ENCODE measurements around the gene CROCC. TPM values are rescaled to one million over a fixed set of nuclear protein-coding genes. Genes with fewer than 3 reads are reported as not detected.

Gene CROCC
- total RNA-seq, 3 donors from 2014 or later = 15.5 to 43.9 (median 24.7) TPM

DNA sequence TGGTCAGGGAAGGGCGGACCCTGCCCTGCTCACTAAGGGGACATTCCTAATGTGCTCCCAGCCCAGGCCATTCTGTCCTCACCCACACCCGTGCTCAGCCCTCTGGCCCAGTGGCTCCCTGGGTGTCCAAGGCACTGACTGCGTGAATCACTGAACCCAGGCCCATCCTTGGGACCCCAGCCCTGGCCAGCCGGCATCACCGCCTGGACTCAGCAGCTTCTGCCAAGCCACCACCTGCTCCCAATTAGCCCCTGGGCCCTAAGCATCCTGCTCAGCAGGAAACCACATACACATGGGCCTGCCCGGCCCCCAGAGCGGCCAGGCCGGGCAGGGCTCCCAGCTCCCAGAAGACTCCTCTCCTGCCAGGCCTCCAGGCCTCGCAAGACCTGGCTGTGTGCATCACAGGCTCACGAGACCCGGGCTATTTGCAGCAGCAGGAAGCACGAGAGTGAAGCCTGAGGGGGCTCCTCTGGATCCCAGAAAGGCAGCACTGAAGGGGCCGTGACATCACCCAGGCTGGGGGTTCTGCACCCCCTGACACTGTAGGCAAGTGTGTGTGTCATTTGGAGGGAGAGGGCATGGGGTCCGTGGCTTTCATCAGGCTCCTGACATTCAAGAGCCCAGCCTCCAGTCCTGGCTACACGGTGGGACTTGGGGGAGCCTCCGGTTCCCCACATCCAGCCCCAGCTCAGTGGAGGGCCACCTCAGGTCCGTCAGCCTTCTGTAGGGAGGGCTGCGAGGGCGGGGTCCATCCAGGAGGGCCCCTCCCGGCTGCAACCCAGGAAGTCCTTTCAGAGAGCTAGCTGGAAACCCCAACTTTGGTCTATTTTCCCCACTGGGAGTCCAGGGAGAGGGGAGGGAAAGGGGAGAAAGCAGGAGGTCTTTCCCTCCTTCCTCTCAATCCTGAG is 57.1 kb downstream of the CROCC start:
- Histone ChIP-seq H3K27me3 (no peaks in the 10 kb centered on the region), H3K27ac (peak overlapping the region; percentile 86 to 94), H3K36me3 (no peaks in the 10 kb centered on the region), H3K4me3 (peak overlapping the region; percentile 55 to 79 (median 58)), H3K4me1 (peaks cover 5 to 11% of the 10 kb centered on the region in 2 donors), H3K9me3 (no peaks in the 10 kb centered on the region)
- DNase-seq (ENCODE audit: low spot score in 2 of 2) = peak in 1 of 2 donors; percentile 77
- intact Hi-C loops (cut with DNase I; ENCODE audit: low total_unique reads) = no loop called here
- TF ChIP-seq, protein P1, sequence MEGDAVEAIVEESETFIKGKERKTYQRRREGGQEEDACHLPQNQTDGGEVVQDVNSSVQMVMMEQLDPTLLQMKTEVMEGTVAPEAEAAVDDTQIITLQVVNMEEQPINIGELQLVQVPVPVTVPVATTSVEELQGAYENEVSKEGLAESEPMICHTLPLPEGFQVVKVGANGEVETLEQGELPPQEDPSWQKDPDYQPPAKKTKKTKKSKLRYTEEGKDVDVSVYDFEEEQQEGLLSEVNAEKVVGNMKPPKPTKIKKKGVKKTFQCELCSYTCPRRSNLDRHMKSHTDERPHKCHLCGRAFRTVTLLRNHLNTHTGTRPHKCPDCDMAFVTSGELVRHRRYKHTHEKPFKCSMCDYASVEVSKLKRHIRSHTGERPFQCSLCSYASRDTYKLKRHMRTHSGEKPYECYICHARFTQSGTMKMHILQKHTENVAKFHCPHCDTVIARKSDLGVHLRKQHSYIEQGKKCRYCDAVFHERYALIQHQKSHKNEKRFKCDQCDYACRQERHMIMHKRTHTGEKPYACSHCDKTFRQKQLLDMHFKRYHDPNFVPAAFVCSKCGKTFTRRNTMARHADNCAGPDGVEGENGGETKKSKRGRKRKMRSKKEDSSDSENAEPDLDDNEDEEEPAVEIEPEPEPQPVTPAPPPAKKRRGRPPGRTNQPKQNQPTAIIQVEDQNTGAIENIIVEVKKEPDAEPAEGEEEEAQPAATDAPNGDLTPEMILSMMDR (IDR thresholded peaks at IDR 0.05) = no peak
- no peak for TF ChIP-seq POLR2A (IDR thresholded peaks at IDR 0.05)
- TF ChIP-seq POLR2AphosphoS5 (IDR thresholded peaks at IDR 0.05) = peak; percentile 37 to 71 (median 68)

GRCh38 chr1:16979475-16980327 is 58.0 kb downstream of the CROCC start:
- DNase-seq (ENCODE audit: low spot score in 2 of 2) = no peak
- peak overlapping the region; percentile 55 to 79 (median 58) for H3K4me3 ChIP-seq
- no peaks in the 10 kb centered on the region for H3K9me3 ChIP-seq
- no peak for TF ChIP-seq POLR2A (IDR thresholded peaks at IDR 0.05)
- TF ChIP-seq, protein P1 (IDR thresholded peaks at IDR 0.05) = no peak
- TF ChIP-seq POLR2AphosphoS5 (IDR thresholded peaks at IDR 0.05) = no peak
- peak overlapping the region; percentile 86 to 94 for H3K27ac ChIP-seq
- no peaks in the 10 kb centered on the region for H3K27me3 ChIP-seq
- peaks cover 5 to 11% of the 10 kb centered on the region in 2 donors for H3K4me1 ChIP-seq
- intact Hi-C loops (cut with DNase I; ENCODE audit: low total_unique reads) = loop anchor here (5.0 kb wide), 1 partner anchor 707 kb away; no protein-coding TSS in a partner anchor
- no peaks in the 10 kb centered on the region for H3K36me3 ChIP-seq

- no peak for TF ChIP-seq POLR2AphosphoS5 (IDR thresholded peaks at IDR 0.05)
- TF ChIP-seq, protein P1 (IDR thresholded peaks at IDR 0.05) = no peak
- no peak for TF ChIP-seq POLR2A (IDR thresholded peaks at IDR 0.05)
- H3K9me3 ChIP-seq = no peaks in the 10 kb centered on the region
- H3K27ac ChIP-seq = peak within 1 kb of the TSS; percentile 86 to 94
- H3K36me3 ChIP-seq = no peaks in the 10 kb centered on the region
- H3K27me3 ChIP-seq = no peaks in the 10 kb centered on the region
- no peak for DNase-seq (ENCODE audit: low spot score in 2 of 2)
- H3K4me3 ChIP-seq = peak within 1 kb of the TSS; percentile 55 to 79 (median 58)
- intact Hi-C loops (cut with DNase I; ENCODE audit: low total_unique reads) = loop anchor here (5.0 kb wide), 1 partner anchor 708 kb away; no protein-coding TSS in a partner anchor
- peaks cover 5 to 11% of the 10 kb centered on the region in 2 donors for H3K4me1 ChIP-seq
Observed at GRCh38 chr1:16980473-16981268, 58.9 kb downstream of the CROCC start, which contains the start of gene MFAP2. MFAP2 (minus strand) TSS chr1:16980620; CDS start chr1:16978273, 2,347 bp downstream.

DNA sequence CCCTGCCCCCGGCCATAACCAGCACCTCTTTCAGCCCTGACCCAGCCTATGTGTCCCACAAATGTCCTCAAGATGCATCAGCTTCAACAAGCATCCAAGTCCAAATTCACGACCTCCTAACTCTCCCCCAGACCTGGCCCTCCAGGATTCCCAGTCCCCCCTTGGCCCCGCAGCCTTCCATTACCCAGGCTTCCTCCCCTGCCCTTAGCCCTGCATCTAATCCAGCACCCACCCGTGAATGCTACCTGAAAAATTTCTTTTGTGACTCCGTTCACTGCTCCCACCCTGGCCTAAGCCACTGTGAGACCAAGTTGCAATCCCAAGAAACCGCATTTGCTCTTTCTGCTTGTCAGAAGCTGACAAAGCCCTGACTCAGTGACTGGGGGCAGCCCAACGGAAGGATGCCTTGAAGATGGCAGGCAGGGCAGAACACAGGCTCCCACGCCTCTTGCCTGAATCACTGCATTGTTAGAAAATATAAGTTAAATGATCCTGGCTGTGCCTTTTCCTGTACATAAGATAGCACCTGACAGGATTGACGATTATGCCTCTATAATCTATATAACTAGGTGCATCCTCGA is 59.6 kb downstream of the CROCC start:
- H3K4me3 ChIP-seq = no peak overlapping the region
- H3K4me1 ChIP-seq = peaks cover 5 to 11% of the 10 kb centered on the region in 2 donors
- no peaks in the 10 kb centered on the region for H3K36me3 ChIP-seq
- intact Hi-C loops (cut with DNase I; ENCODE audit: low total_unique reads) = loop anchor here (5.0 kb wide), 1 partner anchor 709 kb away; no protein-coding TSS in a partner anchor
- no peaks in the 10 kb centered on the region for H3K27me3 ChIP-seq
- H3K9me3 ChIP-seq = no peaks in the 10 kb centered on the region
- peak overlapping the region in 1 of 2 donors; percentile 12 for H3K27ac ChIP-seq
- TF ChIP-seq POLR2A (IDR thresholded peaks at IDR 0.05) = no peak
- no peak for TF ChIP-seq POLR2AphosphoS5 (IDR thresholded peaks at IDR 0.05)
- TF ChIP-seq, protein P1 (IDR thresholded peaks at IDR 0.05) = no peak
- DNase-seq (ENCODE audit: low spot score in 2 of 2) = no peak
